HK-2 (cell line): ENCODE data around the gene OTULIN.

Experiments
- DNase-seq: peaks from one replicate; pipeline ENCODE4 v3.0.0-alpha.2; 2018; ENCODE audit not compliant: unreplicated experiment

Gene OTULIN

DNA sequence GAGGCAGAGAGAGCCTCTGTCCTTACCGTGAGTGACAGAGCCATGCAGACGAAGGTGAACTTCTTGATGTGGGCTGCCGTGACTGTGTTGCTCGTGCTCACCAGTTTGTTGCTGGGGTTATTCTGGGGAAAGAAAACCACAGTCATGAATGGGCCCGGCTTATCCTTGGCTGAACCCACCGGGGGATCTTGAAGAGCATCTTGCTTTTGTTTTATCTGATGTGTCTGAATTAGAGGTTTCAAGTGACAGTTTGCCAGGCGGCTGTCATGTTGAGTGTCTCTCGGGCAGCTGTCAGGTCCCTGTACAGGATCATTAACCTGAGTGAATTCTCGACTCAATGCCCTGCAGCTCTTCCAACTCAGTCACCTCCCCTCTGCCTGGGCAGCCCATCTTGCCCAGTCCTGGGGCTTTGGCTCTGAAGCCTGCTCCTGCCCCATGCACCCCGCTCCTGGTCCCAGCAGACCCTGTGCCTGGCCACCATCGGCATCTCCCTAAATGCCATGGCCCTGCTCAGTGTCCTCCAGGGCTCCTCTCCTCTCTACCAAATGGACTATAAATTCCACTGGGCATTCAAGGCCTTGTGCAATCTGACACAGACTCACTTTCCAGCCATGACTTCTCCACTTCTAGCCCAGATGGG, 77.4 kb downstream of the OTULIN start:
- no peak for DNase-seq

DNA sequence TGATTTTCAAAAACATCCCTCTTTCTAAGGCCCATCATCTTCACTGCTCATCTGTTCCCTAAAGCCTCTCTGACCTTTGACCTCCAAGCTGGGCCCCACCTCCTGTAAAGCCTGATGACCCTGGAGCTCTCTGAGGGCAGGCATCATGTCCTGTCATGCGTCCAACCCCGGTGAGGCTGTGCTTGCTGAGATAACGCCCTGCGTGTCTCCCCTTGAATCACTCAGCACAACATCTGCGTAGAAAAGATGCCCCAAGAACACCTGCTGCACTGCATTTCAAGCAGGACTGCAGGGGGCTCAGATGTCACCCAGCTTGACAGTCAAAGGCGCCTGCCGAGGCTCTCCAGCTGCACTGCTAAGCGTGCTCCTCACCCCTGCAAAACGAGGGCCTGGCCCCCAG, 78.0 kb downstream of the OTULIN start:
- no peak for DNase-seq

DNA sequence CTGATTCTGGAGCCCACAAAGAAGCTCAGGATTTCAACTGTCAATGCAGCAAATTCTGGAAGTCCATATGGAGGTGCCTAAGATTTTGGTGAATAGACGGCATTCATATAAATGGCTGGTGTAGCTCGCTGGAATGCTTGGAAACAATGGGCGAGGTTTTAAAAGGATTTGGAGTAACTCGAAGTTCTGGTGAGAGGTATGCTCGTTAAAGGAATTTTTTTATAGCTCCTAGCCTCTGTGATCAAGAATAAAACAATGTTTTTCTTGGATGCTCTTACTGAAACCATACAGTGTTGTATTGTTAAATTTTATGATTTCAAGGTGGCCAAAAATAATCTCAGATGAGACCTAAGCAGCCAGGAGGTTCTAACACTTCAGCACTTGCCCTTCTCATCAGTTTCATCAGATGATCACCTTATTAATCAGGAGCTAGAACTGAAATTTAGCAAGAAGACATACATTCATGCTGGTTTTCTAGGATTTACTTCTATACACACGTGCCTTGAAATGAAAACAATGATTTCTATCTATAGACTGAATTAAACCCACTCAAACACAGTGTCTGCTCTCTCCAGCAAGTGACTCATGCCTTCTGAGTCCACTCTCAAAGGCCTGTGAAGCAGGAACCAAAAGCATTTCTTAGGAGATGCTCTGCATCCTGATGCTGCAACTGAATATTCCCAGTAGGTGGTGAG, 79.2 kb downstream of the OTULIN start:
- no peak for DNase-seq

DNA sequence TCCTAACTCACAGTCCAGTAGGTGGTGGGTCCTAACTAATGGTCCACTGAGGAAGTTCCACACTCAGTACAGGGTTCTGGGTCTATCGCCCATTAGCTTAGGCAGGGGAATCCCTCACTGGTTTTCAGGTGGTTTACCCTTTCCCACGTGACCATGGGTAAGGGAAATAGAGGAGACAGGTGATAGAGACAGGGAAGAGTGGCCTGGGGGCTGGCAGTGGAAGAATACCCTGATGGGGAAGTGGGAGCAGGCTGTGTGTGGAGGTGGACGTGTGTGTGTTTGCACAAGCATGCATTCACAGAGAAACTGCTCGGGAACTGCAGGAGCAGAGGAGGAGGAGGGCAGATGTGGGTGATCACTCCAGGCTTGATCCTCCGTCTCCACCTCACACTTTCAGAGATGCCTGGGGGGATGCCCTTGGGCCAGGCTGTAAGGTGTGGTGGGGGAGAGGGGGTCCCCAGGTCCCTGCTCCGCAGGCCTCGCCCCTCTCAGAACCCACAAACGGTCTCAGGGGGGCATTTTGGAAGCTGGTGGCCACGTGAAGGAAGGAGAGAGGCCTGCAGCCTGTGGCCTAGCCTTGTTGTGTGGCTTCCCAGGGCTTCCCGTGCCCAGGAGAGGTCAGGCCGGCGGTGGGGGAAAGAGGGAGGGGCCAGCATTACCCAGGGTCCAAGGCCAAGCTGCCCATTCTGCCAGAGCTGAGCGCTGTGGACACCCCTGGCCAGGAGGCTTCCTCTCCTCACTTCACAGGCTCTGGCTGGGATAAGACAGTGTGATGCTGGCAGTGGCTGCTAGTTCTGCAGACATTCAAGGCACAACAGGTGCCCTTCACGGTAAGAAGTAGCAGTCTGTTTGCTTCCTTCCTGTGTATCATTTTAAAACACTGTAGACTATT, 80.0 kb downstream of the OTULIN start:
- DNase-seq, result no peak

DNA sequence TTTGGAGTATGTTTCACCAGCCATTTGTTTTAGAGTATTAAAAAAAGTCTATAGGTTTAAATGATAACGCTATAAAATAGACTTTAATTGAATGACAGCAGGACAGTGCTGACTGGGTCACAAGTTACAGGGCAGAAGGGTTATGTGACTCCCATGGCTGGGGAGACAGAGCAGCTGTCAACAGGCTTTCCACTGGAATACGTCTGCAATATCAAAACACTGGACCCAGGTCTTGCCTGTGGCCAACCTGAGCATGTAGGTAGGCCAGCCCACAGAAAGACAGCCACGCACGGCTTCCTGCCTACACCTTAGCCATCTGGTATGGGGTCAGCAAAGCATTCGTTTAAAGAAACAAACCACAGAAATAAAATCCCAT, 80.7 kb downstream of the OTULIN start:
- DNase-seq, result no peak

DNA sequence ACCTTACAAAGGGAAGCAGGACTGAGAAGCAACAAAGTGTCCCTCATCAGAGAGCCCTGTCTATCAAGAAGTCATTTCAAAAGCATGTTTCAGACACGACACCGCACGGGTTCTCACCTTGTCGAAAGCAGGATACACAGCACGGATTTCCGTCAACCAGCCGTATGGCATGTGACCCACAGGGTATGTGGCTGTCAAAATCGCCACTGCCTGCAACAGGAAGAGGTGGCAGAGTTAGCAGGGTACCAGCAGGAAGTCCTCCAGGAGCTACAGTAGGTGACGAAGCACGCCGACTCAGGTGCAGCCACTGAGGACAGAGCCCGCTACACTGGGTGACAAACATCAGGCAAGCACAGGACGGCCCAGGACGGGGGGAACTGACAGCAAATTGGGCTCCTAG, 81.2 kb downstream of the OTULIN start:
- no peak for DNase-seq

DNA sequence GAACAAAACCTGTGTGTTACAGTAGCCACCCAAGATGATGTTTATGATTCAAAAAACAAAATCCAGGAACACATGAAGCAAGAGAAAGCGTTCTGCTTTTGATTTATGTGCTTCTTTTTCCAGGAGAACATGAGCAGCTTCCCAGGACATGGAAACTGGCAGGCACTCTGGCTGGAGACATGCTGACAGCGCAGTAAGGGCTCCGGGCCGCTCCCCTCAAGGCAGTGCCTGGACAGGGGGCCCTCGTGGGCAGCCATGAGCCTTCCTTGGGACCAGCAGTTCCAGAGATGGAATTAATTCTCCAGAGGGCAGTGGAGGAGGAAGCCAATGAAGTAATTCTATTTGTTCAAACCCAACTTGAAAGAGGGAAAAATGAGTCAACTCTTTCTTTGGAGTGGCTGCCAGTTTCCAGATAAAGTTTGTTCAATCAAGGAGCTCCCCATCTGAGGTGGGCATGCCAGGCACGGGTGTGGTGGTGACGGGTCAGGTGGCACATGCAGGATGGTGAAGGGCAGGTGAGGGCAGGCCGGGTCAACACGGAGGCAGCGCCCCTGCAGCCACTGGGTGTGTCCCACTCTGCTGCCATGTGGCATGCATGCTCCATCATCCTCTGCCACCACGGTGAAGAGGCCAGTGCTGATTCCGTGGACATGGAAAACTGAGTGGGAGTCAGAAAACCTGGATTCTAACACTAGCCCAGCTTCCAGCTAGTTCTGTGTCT, 83.8 kb downstream of the OTULIN start:
- DNase-seq, result no peak
